SJSA1 (cell line): ENCODE results near the gene KRTAP12-1. TPM values are rescaled to one million over a fixed set of nuclear protein-coding genes. Genes with fewer than 3 reads are reported as not detected.
"Not testable (repeated sequence)": the region's sequence is repeated elsewhere in the genome, so short reads cannot be mapped to it uniquely, and the experiment has no call there.

ENCODE experiments used
- DNase-seq, 2 experiments: peaks; one replicate each; pipeline ENCODE4 v3.0.0-alpha.2; 2015 to 2020; ENCODE audit warnings: low spot score in 2 of 2, low read depth in 1 of 2
- H3K27ac ChIP-seq: fragments of 250-450 bp; sonication (Bioruptor Pico); 2 replicates; pipeline ENCODE4 v1.5.1; 2020; ENCODE audit warnings: mild to moderate bottlenecking, moderate library complexity
- H3K27me3 ChIP-seq: fragments of 250-450 bp; sonication (Bioruptor Pico); replicated peaks from 2 replicates; pipeline ENCODE4 v1.5.1; 2020; ENCODE audit warnings: mild to moderate bottlenecking, moderate library complexity
- H3K36me3 ChIP-seq: fragments of 250-450 bp; sonication (Bioruptor Pico); 2 replicates; pipeline ENCODE4 v1.5.1; 2020; ENCODE audit warnings: mild to moderate bottlenecking
- H3K4me1 ChIP-seq: fragments of 250-450 bp; sonication (Bioruptor Pico); replicated peaks from 2 replicates; pipeline ENCODE4 v1.6.1; 2021; ENCODE audit warnings: mild to moderate bottlenecking
- H3K4me3 ChIP-seq: fragments of 250-450 bp; sonication (Bioruptor Pico); 2 replicates; pipeline ENCODE4 v1.5.1; 2020; ENCODE audit warnings: mild to moderate bottlenecking
- H3K9me3 ChIP-seq: fragments of 250-450 bp; sonication (Bioruptor Pico); replicated peaks from 2 replicates; pipeline ENCODE4 v1.5.1; 2020; ENCODE audit warnings: mild to moderate bottlenecking
- total RNA-seq: library from RNA; depleted of rRNA; stranded (reverse); fragments of >200 nt; shearing (Covaris generic); gene quantifications from 2 replicates; pipeline ENCODE4 v1.2.3, GENCODE V29; 2014

The KRTAP12-1 gene
- total RNA-seq, 1 experiment from 2014 or later, result not detected

GRCh38 chr21:44646366-44647221 is 35.4 kb downstream of the KRTAP12-1 start, which contains the start of gene KRTAP10-11:
KRTAP10-11 (plus strand) TSS chr21:44646414; CDS start chr21:44646459, 45 bp downstream.
- not testable (repeated sequence) for H3K27me3 ChIP-seq, H3K36me3 ChIP-seq, H3K4me1 ChIP-seq, H3K4me3 ChIP-seq, DNase-seq, H3K27ac ChIP-seq, H3K9me3 ChIP-seq

- 0 out of 2 replicates have a peak, but pooled peaks cover 8% of the 10 kb centered on the region for H3K27me3 ChIP-seq
- no peaks in the 10 kb centered on the region for H3K36me3 ChIP-seq
- no peaks in the 10 kb centered on the region for H3K4me1 ChIP-seq
- H3K9me3 ChIP-seq, result no peaks in the 10 kb centered on the region; the same call in 1 of the 2 replicates
- H3K27ac ChIP-seq, result no peak overlapping the region
- H3K4me3 ChIP-seq, result no peak overlapping the region
- no peak for DNase-seq
Measured at GRCh38 chr21:44644878-44645277, 37.1 kb downstream of the KRTAP12-1 start.

GRCh38 chr21:44643741-44644310 is 38.1 kb downstream of the KRTAP12-1 start:
- Histone ChIP-seq H3K4me1 (no peaks in the 10 kb centered on the region), H3K27me3 (0 out of 2 replicates have a peak, but pooled peaks cover 5% of the 10 kb centered on the region), H3K4me3 (no peak overlapping the region), H3K9me3 (no peaks in the 10 kb centered on the region), H3K36me3 (no peaks in the 10 kb centered on the region), H3K27ac (no peak overlapping the region)
- no peak for DNase-seq

GRCh38 chr21:44640761-44641160 is 41.2 kb downstream of the KRTAP12-1 start:
- no peak for DNase-seq
- Histone ChIP-seq H3K4me1 (no peaks in the 10 kb centered on the region), H3K27ac (no peak overlapping the region), H3K27me3 (no peaks in the 10 kb centered on the region), H3K9me3 (no peaks in the 10 kb centered on the region), H3K36me3 (no peaks in the 10 kb centered on the region), H3K4me3 (no peak overlapping the region)

- Histone ChIP-seq H3K36me3 (no peaks in the 10 kb centered on the region), H3K9me3 (no peaks in the 10 kb centered on the region), H3K4me1 (no peaks in the 10 kb centered on the region), H3K27me3 (no peaks in the 10 kb centered on the region), H3K27ac (no peak overlapping the region), H3K4me3 (no peak overlapping the region)
- DNase-seq, result no peak
Measured at GRCh38 chr21:44639331-44639655, 42.7 kb downstream of the KRTAP12-1 start.

- DNase-seq, H3K4me1 ChIP-seq, H3K36me3 ChIP-seq, H3K4me3 ChIP-seq, H3K27me3 ChIP-seq, H3K27ac ChIP-seq, H3K9me3 ChIP-seq: not testable (repeated sequence)
Measured at GRCh38 chr21:44638506-44639330, 43.2 kb downstream of the KRTAP12-1 start.

GRCh38 chr21:44637851-44638348 is 44.1 kb downstream of the KRTAP12-1 start:
- not testable (repeated sequence) for H3K36me3 ChIP-seq, H3K4me1 ChIP-seq, H3K9me3 ChIP-seq, H3K4me3 ChIP-seq, DNase-seq, H3K27ac ChIP-seq, H3K27me3 ChIP-seq

- Histone ChIP-seq H3K9me3 (no peaks in the 10 kb centered on the region), H3K36me3 (no peaks in the 10 kb centered on the region), H3K4me1 (no peaks in the 10 kb centered on the region), H3K27ac (no peak within 1 kb of the TSS), H3K27me3 (no peaks in the 10 kb centered on the region), H3K4me3 (no peak within 1 kb of the TSS)
- DNase-seq, result peak in 1 of 2 experiments; percentile 40
Measured at GRCh38 chr21:44637018-44637850, 44.7 kb downstream of the KRTAP12-1 start, which contains the start of gene KRTAP10-10. KRTAP10-10 (plus strand) TSS chr21:44637356; CDS start chr21:44637418, 62 bp downstream.

GRCh38 chr21:44636209-44637017 is 45.5 kb downstream of the KRTAP12-1 start:
- no peaks in the 10 kb centered on the region for H3K27me3 ChIP-seq
- no peak overlapping the region for H3K4me3 ChIP-seq
- H3K36me3 ChIP-seq, result no peaks in the 10 kb centered on the region
- no peak overlapping the region for H3K27ac ChIP-seq
- peak in 1 of 2 experiments; percentile 37 for DNase-seq
- peaks cover 5% of the 10 kb centered on the region for H3K9me3 ChIP-seq
- H3K4me1 ChIP-seq, result no peaks in the 10 kb centered on the region

GRCh38 chr21:44632067-44632466 is 49.9 kb downstream of the KRTAP12-1 start:
- no peaks in the 10 kb centered on the region for H3K27me3 ChIP-seq
- no peaks in the 10 kb centered on the region for H3K36me3 ChIP-seq
- peaks cover 5% of the 10 kb centered on the region for H3K9me3 ChIP-seq
- DNase-seq, result no peak
- H3K27ac ChIP-seq, result no peak overlapping the region
- H3K4me1 ChIP-seq, result no peaks in the 10 kb centered on the region
- no peak overlapping the region for H3K4me3 ChIP-seq
